Measurements from ENCODE around the gene PRSS1.
"Not testable (repeated sequence)": the region's sequence is repeated elsewhere in the genome, so short reads cannot be mapped to it uniquely, and the experiment has no call there.

Gene PRSS1

GRCh38 chr7:142773937-142774744, 24.9 kb downstream of the PRSS1 start:
- DNase-seq (ENCODE audit: low read depth in 2 of 2): no peak

- no peak for DNase-seq (ENCODE audit: low read depth in 2 of 2)
These were observed 25.6 kb downstream of the PRSS1 start for GRCh38 chr7:142774826-142775225.

DNA sequence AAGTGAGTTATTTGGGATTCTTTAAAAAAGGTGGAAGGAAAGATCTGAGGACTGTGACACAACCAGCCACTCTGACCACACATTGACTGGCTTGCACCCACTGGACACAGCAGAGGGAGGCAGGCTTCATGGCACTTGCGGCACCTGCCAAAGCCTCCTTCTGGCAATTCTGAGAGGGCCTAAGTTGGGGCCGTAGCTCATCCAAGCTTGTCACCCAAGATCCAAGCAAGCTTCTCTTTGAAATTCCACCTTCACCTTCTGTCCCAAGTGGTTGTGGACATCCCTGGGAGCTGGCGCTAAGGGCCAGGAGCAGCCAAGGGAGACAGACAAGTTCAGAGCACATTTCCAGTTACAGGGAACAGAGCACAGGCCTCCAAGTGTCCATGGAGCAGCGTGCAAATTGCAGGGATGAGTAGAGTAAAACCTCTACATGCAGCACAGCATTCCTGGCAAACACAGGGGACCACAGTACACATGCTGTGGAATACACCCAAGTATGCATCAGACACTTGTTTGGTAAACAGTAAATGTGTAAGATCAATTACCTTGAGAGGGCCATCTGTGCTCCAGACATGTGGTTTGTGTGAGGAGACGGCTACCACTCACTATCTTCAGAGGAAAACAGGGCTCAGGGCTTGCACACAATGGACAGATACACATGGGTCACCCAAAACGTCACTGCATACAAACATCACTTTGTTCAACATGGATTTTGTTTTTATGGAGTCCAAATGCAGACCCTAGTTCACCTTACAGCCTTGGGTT, 26.3 kb downstream of the PRSS1 start:
- DNase-seq (ENCODE audit: low read depth in 2 of 2): not testable (repeated sequence)

GRCh38 chr7:142776206-142776844, 27.1 kb downstream of the PRSS1 start:
- DNase-seq (ENCODE audit: low read depth in 2 of 2): no peak

GRCh38 chr7:142776845-142777225, 27.6 kb downstream of the PRSS1 start:
- not testable (repeated sequence) for DNase-seq (ENCODE audit: low read depth in 2 of 2)

DNA sequence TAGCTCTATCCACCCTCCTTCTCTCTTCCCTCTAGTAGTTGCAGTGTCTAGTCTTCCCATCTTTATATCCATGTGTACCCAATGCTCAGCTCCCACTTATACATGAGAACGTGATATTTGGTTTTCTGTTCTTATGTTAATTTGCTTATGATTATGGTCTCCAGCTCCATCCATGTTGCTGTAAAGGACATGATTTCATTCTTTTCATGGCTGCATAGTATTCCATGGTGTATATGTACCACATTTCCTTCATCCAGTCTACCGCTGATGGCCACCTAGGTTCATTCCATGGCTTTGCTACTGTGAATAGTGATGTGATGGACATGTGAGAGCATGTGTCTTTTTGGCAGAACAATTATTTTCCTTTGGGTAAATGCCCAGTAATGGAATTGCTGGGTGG, 28.0 kb downstream of the PRSS1 start:
- no peak for DNase-seq (ENCODE audit: low read depth in 2 of 2)

GRCh38 chr7:142782922-142783900, 33.9 kb downstream of the PRSS1 start:
- DNase-seq (ENCODE audit: low read depth in 2 of 2): peak in 1 of 2 donors; percentile 61

DNA sequence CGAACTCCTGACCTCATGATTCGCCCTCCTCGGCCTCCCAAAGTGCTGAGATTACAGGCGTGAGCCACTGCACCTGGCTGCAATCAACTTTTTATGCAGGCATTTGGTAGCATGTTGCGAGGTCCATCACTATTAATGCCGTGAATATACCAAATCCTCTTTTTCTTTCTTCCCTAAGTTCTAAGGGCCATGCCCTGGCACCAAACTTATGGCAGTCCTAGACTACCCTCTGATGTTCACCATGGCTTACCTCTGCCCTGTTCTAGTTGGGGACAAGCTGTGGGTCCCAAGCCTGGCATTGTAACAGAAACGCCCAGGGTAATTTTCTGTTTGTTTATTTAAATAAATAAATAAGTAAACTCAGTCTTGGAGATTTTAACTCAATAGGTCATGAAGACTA, 34.8 kb downstream of the PRSS1 start:
- no peak for DNase-seq (ENCODE audit: low read depth in 2 of 2)

DNA sequence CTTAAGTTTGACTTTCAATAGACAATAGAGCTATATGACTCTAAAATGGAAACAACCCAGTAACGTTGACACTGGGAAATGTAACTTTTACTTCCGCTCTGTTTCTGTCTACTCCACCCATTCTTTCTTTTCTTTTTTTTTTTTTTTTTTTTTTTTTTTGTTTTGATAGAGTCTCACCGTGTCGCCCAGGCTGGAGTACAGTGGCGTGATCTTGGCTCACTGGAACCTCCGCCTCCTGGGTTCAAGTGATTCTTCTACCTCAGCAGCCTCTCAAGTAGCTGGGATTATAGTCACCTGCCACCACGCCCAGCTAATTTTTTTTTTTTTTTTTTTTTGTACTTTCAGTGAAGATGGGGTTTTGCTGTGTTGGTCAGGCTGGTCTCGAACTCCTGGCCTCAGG, 35.4 kb downstream of the PRSS1 start:
- DNase-seq (ENCODE audit: low read depth in 2 of 2): no peak

GRCh38 chr7:142785841-142786250, 36.6 kb downstream of the PRSS1 start:
- DNase-seq (ENCODE audit: low read depth in 2 of 2): peak in 1 of 2 donors; percentile 57

- DNase-seq (ENCODE audit: low read depth in 2 of 2): no peak
These were observed 37.9 kb downstream of the PRSS1 start for GRCh38 chr7:142787034-142787768.

DNA sequence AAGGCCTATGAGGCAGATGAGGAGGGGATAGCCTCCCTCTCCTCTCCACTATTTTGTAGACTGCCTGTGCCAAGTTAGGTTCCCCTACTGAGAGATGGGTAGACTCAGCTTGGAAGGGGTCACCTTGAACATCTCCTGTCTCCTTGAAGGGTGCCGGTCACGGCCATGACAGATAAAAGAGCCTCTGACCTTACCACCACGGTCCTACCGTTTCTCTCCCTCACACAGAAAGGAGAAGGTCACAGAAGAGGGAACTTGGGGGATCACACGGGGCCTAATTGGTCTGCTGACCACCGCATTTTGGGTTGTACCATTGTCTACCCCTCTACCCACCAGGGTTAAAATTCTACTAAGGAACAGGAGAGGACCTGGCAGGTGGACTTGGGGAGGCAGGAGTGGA, 38.5 kb downstream of the PRSS1 start:
- no peak for DNase-seq (ENCODE audit: low read depth in 2 of 2)

DNA sequence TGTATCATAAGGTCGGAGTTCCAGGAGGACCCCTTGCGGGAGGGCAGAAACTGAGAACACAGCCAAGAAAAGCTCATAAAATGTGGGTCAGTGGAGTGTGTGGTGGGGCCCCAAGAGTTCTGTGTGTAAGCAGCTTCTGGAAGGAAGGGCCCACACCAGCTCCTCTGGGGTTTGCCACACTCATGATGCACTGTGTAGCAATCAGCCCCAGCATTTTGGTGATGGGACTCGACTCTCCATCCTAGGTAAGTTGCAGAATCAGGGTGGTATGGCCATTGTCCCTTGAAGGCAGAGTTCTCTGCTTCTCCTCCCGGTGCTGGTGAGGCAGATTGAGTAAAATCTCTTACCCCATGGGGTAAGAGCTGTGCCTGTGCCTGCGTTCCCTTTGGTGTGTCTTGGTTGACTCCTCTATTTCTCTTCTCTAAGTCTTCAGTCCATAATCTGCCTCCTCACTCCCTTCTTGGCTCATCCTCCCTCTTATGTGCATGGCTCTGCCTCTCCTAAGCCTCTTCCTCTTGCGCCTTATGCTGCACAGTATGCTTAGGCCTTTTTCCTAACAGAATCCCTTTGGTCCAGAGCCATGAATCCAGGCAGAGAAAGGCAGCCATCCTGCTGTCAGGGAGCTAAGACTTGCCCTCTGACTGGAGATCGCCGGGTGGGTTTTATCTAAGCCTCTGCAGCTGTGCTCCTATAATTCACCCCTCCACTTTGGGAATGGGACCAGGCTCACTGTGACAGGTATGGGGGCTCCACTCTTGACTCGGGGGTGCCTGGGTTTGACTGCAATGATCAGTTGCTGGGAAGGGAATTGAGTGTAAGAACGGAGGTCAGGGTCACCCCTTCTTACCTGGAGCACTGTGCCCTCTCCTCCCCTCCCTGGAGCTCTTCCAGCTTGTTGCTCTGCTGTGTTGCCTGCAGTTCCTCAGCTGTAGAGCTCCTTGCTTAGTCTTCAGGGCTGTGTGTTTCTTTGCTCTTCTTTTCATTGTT, 39.3 kb downstream of the PRSS1 start:
- DNase-seq (ENCODE audit: low read depth in 2 of 2): no peak

DNA sequence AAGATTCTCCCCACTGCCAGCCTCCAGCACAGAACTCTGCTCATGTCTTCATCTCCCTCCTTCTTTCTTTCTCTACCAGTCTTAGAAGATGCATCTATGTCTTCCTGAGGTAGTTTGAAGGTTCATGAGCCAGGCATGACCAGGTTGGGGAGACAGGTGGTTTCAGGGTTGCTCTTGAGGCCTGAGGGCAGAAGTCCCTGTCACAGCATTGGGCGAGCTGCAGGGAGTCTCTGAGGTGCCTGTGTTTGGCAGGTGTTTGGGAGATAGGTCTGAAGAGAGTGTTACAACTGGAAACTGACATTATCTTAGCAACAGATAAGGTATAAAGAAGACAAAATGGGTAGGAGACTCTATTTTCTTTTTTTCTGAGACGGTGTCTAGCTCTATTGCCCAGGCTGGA, 40.2 kb downstream of the PRSS1 start:
- no peak for DNase-seq (ENCODE audit: low read depth in 2 of 2)

GRCh38 chr7:142790056-142790455, 40.8 kb downstream of the PRSS1 start:
- DNase-seq (ENCODE audit: low read depth in 2 of 2): no peak

DNA sequence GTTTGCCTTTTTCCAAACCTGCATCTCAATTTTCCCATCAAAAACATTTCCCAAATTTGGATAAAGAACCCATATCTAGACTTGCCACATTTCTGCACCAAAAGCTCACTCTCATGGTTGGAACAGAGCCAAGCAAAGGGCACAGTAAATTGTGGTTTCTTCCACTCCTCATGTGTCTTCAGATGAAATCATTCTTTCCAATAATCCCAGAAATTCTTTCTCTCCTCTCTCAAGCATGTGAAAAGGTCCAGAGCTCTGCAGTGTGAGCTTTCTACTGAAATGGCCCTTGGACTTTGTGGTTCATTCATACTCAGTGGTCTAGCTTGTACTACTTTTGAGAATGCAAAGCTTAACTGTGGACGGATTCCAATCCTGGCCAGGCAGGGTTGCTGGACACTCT, 41.3 kb downstream of the PRSS1 start:
- no peak for DNase-seq (ENCODE audit: low read depth in 2 of 2)

DNA sequence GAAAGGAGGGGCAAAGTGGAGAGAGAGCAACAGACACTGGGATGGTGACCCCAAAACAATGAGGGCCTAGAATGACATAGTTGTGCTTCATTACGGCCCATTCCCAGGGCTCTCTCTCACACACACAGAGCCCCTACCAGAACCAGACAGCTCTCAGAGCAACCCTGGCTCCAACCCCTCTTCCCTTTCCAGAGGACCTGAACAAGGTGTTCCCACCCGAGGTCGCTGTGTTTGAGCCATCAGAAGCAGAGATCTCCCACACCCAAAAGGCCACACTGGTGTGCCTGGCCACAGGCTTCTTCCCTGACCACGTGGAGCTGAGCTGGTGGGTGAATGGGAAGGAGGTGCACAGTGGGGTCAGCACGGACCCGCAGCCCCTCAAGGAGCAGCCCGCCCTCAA, 42.2 kb downstream of the PRSS1 start:
- DNase-seq (ENCODE audit: low read depth in 2 of 2): no peak

DNA sequence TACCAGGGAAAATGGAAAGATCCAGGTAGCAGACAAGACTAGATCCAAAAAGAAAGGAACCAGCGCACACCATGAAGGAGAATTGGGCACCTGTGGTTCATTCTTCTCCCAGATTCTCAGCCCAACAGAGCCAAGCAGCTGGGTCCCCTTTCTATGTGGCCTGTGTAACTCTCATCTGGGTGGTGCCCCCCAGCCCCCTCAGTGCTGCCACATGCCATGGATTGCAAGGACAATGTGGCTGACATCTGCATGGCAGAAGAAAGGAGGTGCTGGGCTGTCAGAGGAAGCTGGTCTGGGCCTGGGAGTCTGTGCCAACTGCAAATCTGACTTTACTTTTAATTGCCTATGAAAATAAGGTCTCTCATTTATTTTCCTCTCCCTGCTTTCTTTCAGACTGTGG, 42.9 kb downstream of the PRSS1 start:
- no peak for DNase-seq (ENCODE audit: low read depth in 2 of 2)

- no peak for DNase-seq (ENCODE audit: low read depth in 2 of 2)
These were observed 43.3 kb downstream of the PRSS1 start for GRCh38 chr7:142792593-142792992.

DNA sequence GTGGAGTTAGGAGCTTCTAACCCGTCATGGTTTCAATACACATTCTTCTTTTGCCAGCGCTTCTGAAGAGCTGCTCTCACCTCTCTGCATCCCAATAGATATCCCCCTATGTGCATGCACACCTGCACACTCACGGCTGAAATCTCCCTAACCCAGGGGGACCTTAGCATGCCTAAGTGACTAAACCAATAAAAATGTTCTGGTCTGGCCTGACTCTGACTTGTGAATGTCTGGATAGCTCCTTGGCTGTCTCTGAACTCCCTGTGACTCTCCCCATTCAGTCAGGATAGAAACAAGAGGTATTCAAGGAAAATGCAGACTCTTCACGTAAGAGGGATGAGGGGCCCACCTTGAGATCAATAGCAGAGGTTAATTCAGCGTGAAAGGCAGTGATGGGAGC, 43.9 kb downstream of the PRSS1 start:
- no peak for DNase-seq (ENCODE audit: low read depth in 2 of 2)

All from stimulated activated CD8-positive, alpha-beta memory T cell treated with anti-CD3 and anti-CD28 coated beads, Interleukin-2, amount 100 ng/mL, for 48 hours (primary cell).